ENCODE data around the gene SERTAD2. TPM values are rescaled to one million over a fixed set of nuclear protein-coding genes. Genes with fewer than 3 reads are reported as not detected.

Gene SERTAD2
- polyA plus RNA-seq, 3 donors: 23.7 to 26.8 (median 24.1) TPM

- DNase-seq (ENCODE audit: extremely low read depth in 1 of 11, low read depth in 9 of 11, low spot score in 4 of 11): no peak
Measured at GRCh38 chr2:64605026-64605471, 48.7 kb downstream of the SERTAD2 start.

- no peak for DNase-seq (ENCODE audit: extremely low read depth in 1 of 11, low read depth in 9 of 11, low spot score in 4 of 11)
Measured at GRCh38 chr2:64604155-64604554, 49.6 kb downstream of the SERTAD2 start.

DNA sequence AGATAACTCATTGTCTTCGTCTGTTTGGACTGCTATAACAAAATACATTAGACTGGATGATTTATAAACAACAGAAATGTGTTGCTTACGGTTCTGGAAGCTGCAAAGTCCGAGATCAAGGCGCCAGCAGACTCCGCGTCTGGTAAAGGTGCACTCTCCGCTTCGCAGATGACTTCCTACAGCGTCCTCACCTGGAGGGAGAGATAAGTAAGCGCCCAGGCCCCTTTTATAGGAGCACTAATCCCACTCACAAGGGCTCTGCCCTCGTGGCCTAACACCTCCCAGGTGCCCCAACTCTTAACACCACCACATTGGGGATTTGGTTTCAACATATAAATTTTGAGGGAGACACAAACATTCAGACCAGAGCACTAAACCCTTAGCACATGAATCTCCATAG, 51.3 kb downstream of the SERTAD2 start:
- no peak for DNase-seq (ENCODE audit: extremely low read depth in 1 of 11, low read depth in 9 of 11, low spot score in 4 of 11)

DNA sequence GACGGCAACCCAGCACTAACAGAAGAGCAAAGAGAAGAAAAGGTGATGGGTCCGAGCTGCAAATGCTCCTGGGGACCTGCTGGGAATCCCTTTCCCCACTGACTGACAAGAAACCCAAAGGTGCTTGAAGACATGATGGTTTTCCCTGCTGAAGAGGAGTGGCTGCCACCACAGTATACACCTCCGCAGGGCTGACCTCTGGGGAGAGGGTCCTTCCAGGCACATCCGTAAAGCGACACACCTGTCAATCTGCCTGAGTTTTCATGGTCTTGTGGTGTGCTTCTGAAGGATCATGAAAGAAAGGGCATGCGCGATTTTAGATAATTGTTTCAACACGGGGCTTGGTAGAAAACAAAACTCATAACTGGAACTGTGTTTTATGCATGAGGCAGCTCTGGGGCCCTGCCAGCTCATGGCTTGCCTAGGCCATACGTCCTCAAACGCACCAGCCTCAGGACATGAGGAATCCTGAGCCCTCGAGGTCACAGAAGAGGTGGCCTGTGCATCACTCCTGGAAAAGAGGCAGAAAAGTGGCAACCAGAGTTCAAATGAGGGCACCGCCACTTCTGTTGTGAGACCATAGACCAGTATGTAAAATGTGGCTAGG, 51.8 kb downstream of the SERTAD2 start:
- DNase-seq (ENCODE audit: extremely low read depth in 1 of 11, low read depth in 9 of 11, low spot score in 4 of 11): no peak

DNA sequence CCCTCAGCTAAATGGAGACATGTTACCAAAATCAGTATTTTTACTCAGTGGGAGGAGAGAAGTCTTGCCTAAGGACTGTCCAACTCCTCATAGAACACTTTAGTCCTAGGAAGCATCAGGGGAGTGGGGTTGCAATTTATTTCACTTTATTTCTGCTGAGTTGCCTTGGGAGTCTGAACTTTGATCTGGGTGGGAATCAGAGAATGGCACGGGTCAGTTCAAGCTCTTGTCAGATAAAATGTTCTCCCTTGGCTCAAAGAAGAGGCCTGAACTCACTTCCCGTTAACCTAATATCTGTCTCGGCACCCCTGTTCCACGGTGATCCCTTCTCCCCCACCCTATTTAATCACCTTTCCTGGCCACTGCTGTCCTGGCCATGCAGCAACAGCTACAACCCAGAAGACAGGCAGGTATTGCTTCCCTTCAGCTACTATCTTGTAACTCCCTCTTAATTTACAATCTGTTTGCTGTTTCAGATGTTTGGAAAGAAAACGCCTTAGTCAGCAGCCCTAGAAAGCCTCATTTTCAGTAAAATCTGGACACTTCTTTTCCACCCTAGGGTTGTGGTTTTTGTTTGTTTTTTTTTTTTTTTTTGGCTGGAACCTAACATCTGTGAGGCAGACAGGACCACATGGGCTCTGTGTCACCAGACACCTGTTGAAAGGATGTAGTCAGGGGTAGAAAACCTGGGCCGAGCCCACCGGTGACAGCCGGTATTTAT, 52.5 kb downstream of the SERTAD2 start:
- DNase-seq (ENCODE audit: extremely low read depth in 1 of 11, low read depth in 9 of 11, low spot score in 4 of 11): no peak

GRCh38 chr2:64599469-64599868, 54.2 kb downstream of the SERTAD2 start:
- DNase-seq (ENCODE audit: extremely low read depth in 1 of 11, low read depth in 9 of 11, low spot score in 4 of 11): no peak

DNA sequence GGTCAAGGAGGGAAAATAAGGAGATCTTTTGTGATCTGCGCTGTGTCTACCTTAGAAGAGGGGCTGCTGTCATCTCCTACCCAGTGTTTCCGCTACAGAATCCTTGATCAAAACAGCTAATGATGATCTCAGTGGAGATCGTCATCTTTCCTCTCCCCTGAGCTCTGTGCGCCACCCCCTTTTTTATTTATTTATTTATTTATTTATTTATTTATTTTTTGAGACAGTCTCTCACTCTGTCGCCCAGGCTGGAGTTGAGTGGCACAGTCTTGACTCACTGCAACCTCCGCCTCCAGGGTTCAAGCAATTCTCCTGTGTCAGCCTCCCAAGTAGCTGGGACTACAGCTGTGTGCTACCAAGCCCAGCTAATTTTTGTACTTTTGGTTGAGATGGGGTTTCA, 55.5 kb downstream of the SERTAD2 start:
- no peak for DNase-seq (ENCODE audit: extremely low read depth in 1 of 11, low read depth in 9 of 11, low spot score in 4 of 11)

DNA sequence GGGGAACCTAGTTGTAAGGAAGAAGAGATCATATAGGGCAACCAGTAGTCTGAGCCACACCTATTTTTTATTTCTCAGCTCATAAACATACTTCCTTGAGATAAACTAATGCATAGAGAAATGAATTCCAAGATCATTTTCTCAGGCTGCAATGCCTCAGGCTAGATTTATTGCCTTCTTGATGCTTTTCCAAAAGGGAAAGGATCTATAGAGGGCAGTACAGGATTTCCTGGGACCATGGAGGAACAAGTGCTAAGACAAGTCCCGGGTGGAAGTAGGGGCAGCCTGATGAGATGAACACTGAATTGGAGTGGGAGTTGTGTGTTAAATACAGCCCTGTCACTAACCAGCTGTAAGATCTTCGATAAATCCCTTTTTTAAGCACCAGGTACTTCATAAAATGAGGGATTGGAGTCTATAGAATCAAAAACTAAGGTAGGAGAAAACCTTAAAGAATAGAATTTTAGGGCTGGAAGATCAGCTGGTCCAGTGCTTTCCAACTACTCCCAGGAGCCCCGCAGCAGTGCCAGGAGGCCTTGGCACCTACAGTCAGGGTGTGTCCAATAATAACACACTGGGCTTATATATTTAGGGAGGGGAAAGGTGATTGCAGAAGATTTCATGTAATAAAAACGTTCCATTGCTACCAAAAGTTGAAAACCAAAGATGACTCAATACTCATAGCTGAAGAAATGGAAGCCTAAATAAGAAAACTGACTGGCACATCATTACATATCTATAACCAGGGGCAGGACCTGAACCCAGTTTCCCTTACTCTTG, 58.1 kb downstream of the SERTAD2 start:
- DNase-seq (ENCODE audit: extremely low read depth in 1 of 11, low read depth in 9 of 11, low spot score in 4 of 11): no peak

GRCh38 chr2:64594226-64594989, 59.3 kb downstream of the SERTAD2 start:
- DNase-seq (ENCODE audit: extremely low read depth in 1 of 11, low read depth in 9 of 11, low spot score in 4 of 11): no peak

GRCh38 chr2:64593035-64593655, 60.6 kb downstream of the SERTAD2 start:
- no peak for DNase-seq (ENCODE audit: extremely low read depth in 1 of 11, low read depth in 9 of 11, low spot score in 4 of 11)

GRCh38 chr2:64591188-64591587, 62.5 kb downstream of the SERTAD2 start:
- DNase-seq (ENCODE audit: extremely low read depth in 1 of 11, low read depth in 9 of 11, low spot score in 4 of 11): no peak

GRCh38 chr2:64587561-64587960, 66.2 kb downstream of the SERTAD2 start:
- no peak for DNase-seq (ENCODE audit: extremely low read depth in 1 of 11, low read depth in 9 of 11, low spot score in 4 of 11)

DNA sequence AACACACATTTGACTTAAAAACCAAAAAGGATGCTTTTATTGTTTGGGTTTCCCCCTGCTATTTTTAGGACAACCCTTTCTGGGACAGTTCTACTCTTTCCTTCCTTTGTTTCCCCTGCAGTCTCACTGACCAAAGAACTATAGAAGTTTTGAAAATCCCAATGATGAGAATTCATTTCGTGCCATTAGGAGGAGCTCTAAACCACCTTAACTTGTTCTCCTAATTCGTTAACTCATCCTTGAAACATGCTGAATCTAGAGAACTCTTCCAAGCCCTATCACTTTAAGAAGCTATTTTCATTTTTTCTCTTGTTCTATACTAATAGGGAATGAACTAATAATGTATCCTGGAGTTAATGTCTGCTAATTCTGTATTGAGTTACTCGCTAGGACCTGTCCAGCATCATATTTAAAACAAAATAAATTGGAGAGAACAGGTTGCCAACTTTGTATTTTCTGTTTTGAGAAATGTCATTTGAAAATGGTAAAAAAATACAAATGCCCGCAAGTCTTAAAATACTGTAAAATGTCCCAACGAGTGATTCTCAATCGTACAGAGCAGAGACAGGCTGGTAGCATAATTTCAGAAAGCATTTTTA, 66.7 kb downstream of the SERTAD2 start:
- DNase-seq (ENCODE audit: extremely low read depth in 1 of 11, low read depth in 9 of 11, low spot score in 4 of 11): no peak

GRCh38 chr2:64586054-64586453, 67.7 kb downstream of the SERTAD2 start:
- DNase-seq (ENCODE audit: extremely low read depth in 1 of 11, low read depth in 9 of 11, low spot score in 4 of 11): no peak

- DNase-seq (ENCODE audit: extremely low read depth in 1 of 11, low read depth in 9 of 11, low spot score in 4 of 11): no peak
Measured at GRCh38 chr2:64582774-64583340, 70.9 kb downstream of the SERTAD2 start.

DNA sequence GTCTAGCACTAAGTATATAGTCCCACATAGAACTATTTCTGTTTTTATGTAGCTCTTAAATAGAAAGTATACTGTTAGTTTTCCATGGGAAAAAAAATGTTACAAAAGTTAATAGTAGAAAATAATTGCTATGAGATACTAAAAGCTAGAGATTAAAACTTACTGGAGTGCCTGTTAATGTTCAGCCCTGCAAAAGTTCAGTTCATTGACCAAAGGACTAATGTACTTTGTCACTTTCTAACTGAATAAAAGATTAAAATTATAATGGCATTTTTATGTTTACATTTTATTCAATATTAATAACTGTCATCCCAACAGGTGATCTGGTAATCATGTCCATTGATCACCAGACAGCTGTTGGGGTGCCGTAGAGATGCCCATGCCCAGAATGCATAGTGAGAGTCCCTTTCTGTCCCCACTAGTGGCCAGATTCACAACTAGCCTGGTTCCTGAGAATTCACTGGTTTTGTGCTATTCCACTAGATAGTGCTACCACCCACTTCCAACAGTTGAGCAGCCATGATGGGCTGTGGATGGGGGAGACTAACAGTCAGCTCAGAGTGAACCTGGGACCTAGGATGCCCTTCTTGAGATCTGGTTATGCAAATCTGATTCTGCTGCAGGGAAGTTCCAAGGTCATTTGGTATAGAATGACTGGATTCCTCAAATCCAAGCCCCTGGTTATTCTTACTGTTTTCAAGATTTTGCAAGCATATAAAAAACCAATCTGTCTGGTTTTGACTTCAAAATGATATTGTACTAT, 71.8 kb downstream of the SERTAD2 start:
- DNase-seq (ENCODE audit: extremely low read depth in 1 of 11, low read depth in 9 of 11, low spot score in 4 of 11): no peak

Data from renal cortex interstitium (tissue), 11 donors.